MM.1S (cell line): ENCODE results near the gene CTXN3.

Experiments
- EZH2 ChIP-seq: fragments of 300-600 bp; sonication (generic); optimal IDR thresholded peaks from 2 replicates; pipeline ENCODE3; 2017; ENCODE audit warnings: low read depth, mild to moderate bottlenecking, antibody characterized with exemption, low read length, mixed read lengths
- EZH2phosphoT487 ChIP-seq: fragments of 300-600 bp; sonication (generic); IDR thresholded peaks from 2 replicates; pipeline ENCODE4 v1.6.1; 2018; ENCODE audit warnings: antibody characterized with exemption, low read length
- TF ChIP-seq, protein P1 (sequence below): fragments of 300-600 bp; sonication (generic); IDR thresholded peaks from 2 replicates; pipeline ENCODE4 v1.5.1; 2016; ENCODE audit warnings: antibody characterized with exemption, low read length, mixed read lengths

DNA sequence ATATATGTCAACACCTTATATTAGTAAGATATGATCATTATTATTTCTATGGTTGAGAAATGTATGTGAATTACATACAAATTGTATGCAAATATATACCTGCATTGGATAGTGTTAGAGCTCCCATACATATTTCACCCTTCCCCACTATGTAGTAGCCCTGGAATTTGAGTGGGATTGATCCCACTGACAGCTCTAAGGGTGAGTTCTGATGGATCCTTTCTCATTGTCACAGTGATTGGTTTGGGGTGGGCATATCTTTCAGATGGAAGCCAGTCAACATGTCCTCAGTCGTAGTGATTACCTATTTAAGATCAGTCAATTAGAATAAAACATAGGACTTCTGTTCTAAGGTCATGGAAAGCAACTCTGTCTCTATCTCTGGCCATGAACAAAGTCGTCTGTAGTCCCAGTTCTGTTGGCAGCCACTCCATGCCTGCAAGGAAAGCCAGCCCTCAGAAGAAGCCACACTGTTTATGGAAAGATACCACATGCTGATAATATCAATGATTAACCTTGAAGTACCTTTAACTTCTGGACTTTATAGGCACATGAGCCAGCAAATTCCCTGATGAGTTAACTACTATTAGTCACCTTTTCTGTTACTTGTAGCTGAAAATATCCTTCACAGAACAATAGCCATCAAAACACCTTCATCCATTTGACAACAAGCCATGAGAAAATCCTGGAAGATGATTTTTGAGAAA is 49.2 kb downstream of the CTXN3 start:
- TF ChIP-seq, protein P1, sequence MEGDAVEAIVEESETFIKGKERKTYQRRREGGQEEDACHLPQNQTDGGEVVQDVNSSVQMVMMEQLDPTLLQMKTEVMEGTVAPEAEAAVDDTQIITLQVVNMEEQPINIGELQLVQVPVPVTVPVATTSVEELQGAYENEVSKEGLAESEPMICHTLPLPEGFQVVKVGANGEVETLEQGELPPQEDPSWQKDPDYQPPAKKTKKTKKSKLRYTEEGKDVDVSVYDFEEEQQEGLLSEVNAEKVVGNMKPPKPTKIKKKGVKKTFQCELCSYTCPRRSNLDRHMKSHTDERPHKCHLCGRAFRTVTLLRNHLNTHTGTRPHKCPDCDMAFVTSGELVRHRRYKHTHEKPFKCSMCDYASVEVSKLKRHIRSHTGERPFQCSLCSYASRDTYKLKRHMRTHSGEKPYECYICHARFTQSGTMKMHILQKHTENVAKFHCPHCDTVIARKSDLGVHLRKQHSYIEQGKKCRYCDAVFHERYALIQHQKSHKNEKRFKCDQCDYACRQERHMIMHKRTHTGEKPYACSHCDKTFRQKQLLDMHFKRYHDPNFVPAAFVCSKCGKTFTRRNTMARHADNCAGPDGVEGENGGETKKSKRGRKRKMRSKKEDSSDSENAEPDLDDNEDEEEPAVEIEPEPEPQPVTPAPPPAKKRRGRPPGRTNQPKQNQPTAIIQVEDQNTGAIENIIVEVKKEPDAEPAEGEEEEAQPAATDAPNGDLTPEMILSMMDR, result no peak
- TF ChIP-seq EZH2phosphoT487 (no peak), EZH2 (no peak)
